MM.1S (cell line): Measurements from ENCODE around the gene PRM1.

Source experiments
- CTCF ChIP-seq: fragments of 300-600 bp; sonication (generic); IDR thresholded peaks from 2 replicates; pipeline ENCODE4 v1.5.1; 2016; ENCODE audit warnings: antibody characterized with exemption, low read length, mixed read lengths
- EZH2phosphoT487 ChIP-seq: fragments of 300-600 bp; sonication (generic); IDR thresholded peaks from 2 replicates; pipeline ENCODE4 v1.6.1; 2018; ENCODE audit warnings: antibody characterized with exemption, low read length

- TF ChIP-seq CTCF (no peak), EZH2phosphoT487 (no peak)
Observed at GRCh38 chr16:11252482-11252931, 28.6 kb downstream of the PRM1 start.
